GM23338 (cell line): ENCODE measurements around the gene ASAP2. TPM values are rescaled to one million over a fixed set of nuclear protein-coding genes. Genes with fewer than 3 reads are reported as not detected.
"Not testable (repeated sequence)": the region's sequence is repeated elsewhere in the genome, so short reads cannot be mapped to it uniquely, and the experiment has no call there.

Experiments
- ATAC-seq: fragments of 200-7000 bp; cut with Tn5 transposase; 3 replicates; pipeline ENCODE4 v1.9.1; 2020
- DNase-seq: peaks from one replicate; pipeline ENCODE4 v3.0.0-alpha.2; 2015; ENCODE audit warnings: low spot score
- H2AFZ ChIP-seq: fragments of 200-600 bp; sonication (generic); 2 replicates; pipeline ENCODE4 v1.8.0; 2016; ENCODE audit warnings: antibody characterized with exemption, mild to moderate bottlenecking, moderate library complexity
- H3F3A ChIP-seq: fragments of 200-600 bp; sonication (generic); replicated peaks from 2 replicates; pipeline ENCODE4 v1.8.0; 2017; ENCODE audit warnings: antibody characterized with exemption, mixed run types, low read depth
- H3K27ac ChIP-seq: fragments of 200-600 bp; sonication (generic); 2 replicates; pipeline ENCODE4 v1.6.1; 2016; ENCODE audit warnings: low read depth
- H3K27me3 ChIP-seq: fragments of 200-600 bp; sonication (generic); 2 replicates; pipeline ENCODE4 v1.8.0; 2016; ENCODE audit warnings: mild to moderate bottlenecking, mixed run types, moderate library complexity; ENCODE audit not compliant: insufficient read depth
- H3K36me3 ChIP-seq: fragments of 200-600 bp; sonication (generic); 2 replicates; pipeline ENCODE4 v1.8.0; 2016; ENCODE audit warnings: mild to moderate bottlenecking; ENCODE audit not compliant: insufficient read depth
- H3K4me1 ChIP-seq: fragments of 200-600 bp; sonication (generic); 2 replicates; pipeline ENCODE4 v1.8.0; 2016; ENCODE audit warnings: mild to moderate bottlenecking, moderate library complexity; ENCODE audit not compliant: insufficient read depth
- H3K4me2 ChIP-seq: fragments of 200-600 bp; sonication (generic); 2 replicates; pipeline ENCODE4 v1.7.1; 2017; ENCODE audit warnings: mixed run types
- H3K4me3 ChIP-seq: fragments of 200-600 bp; sonication (generic); 2 replicates; pipeline ENCODE4 v1.6.1; 2016; ENCODE audit warnings: mixed run types
- H3K79me2 ChIP-seq: fragments of 200-600 bp; sonication (generic); replicated peaks from 2 replicates; pipeline ENCODE4 v1.8.0; 2017; ENCODE audit warnings: mild to moderate bottlenecking; ENCODE audit not compliant: insufficient read depth
- H3K9me2 ChIP-seq: fragments of 200-600 bp; sonication (generic); 2 replicates; pipeline ENCODE4 v1.8.0; 2017; ENCODE audit not compliant: insufficient read depth
- H4K20me1 ChIP-seq: fragments of 200-600 bp; sonication (generic); replicated peaks from 2 replicates; pipeline ENCODE4 v1.8.0; 2017; ENCODE audit warnings: mild to moderate bottlenecking; ENCODE audit not compliant: insufficient read depth
- H3K27ac Mint-ChIP-seq: 2 replicates; pipeline ENCODE4 v1.8.0; 2020; ENCODE audit warnings: inconsistent platforms, mild to moderate bottlenecking, moderate library complexity, mixed read lengths
- H3K27me3 Mint-ChIP-seq: 3 replicates; pipeline ENCODE4 v1.8.0; 2022; ENCODE audit warnings: low read depth, mild to moderate bottlenecking, moderate library complexity, mixed read lengths, inconsistent platforms; ENCODE audit not compliant: insufficient read depth, poor library complexity
- H3K36me3 Mint-ChIP-seq: 3 replicates; pipeline ENCODE4 v1.8.0; 2021; ENCODE audit warnings: low read depth, mild to moderate bottlenecking, inconsistent platforms, moderate library complexity, mixed read lengths
- H3K4me1 Mint-ChIP-seq: 3 replicates; pipeline ENCODE4 v1.8.0; 2020; ENCODE audit warnings: mild to moderate bottlenecking, inconsistent platforms, mixed read lengths
- H3K4me3 Mint-ChIP-seq: 3 replicates; pipeline ENCODE4 v1.8.0; 2021; ENCODE audit warnings: moderate library complexity, mild to moderate bottlenecking, inconsistent platforms, mixed read lengths
- H3K9me3 Mint-ChIP-seq: 3 replicates; pipeline ENCODE4 v1.8.0; 2020; ENCODE audit warnings: moderate library complexity, mild to moderate bottlenecking, inconsistent platforms, mixed read lengths
- EZH2 ChIP-seq: fragments of 200-600 bp; sonication (generic); IDR thresholded peaks from one replicate; pipeline ENCODE4 v1.8.0; 2017; ENCODE audit warnings: antibody characterized with exemption, mild to moderate bottlenecking, low read depth; ENCODE audit not compliant: unreplicated experiment
- JUNB ChIP-seq: IDR thresholded peaks from one replicate; pipeline ENCODE4 v1.6.1; 2016; ENCODE audit warnings: antibody characterized with exemption; ENCODE audit not compliant: unreplicated experiment
- POLR2AphosphoS5 ChIP-seq: IDR thresholded peaks from 2 replicates; pipeline ENCODE4 v1.6.1; 2016; ENCODE audit warnings: antibody characterized with exemption, low read depth
- STAT1 ChIP-seq: IDR thresholded peaks from one replicate; pipeline ENCODE4 v1.6.1; 2016; ENCODE audit warnings: antibody characterized with exemption; ENCODE audit not compliant: unreplicated experiment
- ZNF114 ChIP-seq: fragments of 250-450 bp; sonication (Bioruptor Pico); IDR thresholded peaks from 2 replicates; pipeline ENCODE4 v1.5.0; 2020; ENCODE audit warnings: mild to moderate bottlenecking, moderate library complexity
- ZNF331 ChIP-seq: fragments of 250-450 bp; sonication (Bioruptor Pico); IDR thresholded peaks from 2 replicates; pipeline ENCODE4 v1.5.0; 2020; ENCODE audit warnings: low read depth, mild to moderate bottlenecking, moderate library complexity
- polyA plus RNA-seq: library from polyadenylated mRNA; unstranded; fragments of >200 nt; fragmentation: Nextera tagmentation; extraction: Ambion mirVana; gene quantifications from 2 replicates; pipeline ENCODE4 v1.2.1, GENCODE V29; 2016
- total RNA-seq: library from RNA; depleted of rRNA; stranded (reverse); fragments of >200 nt; shearing (Covaris generic); gene quantifications from 2 replicates; pipeline ENCODE4 v1.2.3, GENCODE V29; 2014
- TF ChIP-seq, protein P1 (sequence below): fragments of 250-450 bp; sonication (Bioruptor Pico); IDR thresholded peaks from 2 replicates; pipeline ENCODE4 v1.5.0; 2020; ENCODE audit warnings: mild to moderate bottlenecking, moderate library complexity
- TF ChIP-seq, protein P2 (sequence below): IDR thresholded peaks from 2 replicates; pipeline ENCODE4 v1.6.1; 2016; ENCODE audit warnings: antibody characterized with exemption

ASAP2 gene
- total and polyA plus RNA-seq, 2 experiments from 2014 or later = 2.6 to 15.6 TPM

DNA sequence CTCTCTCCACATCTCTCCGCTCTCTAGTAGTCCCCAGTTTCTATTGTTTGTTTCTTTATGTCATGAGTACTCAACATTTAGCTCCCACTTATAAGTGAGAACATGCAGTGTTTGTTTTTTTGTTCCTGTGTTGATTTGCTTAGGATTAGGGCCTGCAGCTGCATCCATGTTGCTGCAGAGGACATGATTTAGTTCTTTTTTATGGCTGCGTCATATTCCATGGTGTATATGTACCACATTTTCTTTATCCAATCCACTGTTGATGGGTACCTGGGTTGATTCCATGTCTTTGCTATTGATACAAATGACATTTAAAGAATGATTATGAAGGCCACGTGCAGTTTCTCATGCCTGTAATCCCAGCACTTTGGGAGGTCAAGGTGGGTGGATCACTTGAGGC is 60.7 kb downstream of the ASAP2 start:
- not testable (repeated sequence) for H3K27me3 ChIP-seq, H4K20me1 ChIP-seq, H3K27me3 Mint-ChIP-seq, H3K9me2 ChIP-seq, H3K4me3 Mint-ChIP-seq, H3F3A ChIP-seq, ATAC-seq, H3K36me3 ChIP-seq, H2AFZ ChIP-seq, H3K27ac Mint-ChIP-seq, H3K4me1 ChIP-seq, H3K27ac ChIP-seq, DNase-seq, H3K4me2 ChIP-seq, H3K4me3 ChIP-seq, H3K36me3 Mint-ChIP-seq, H3K9me3 Mint-ChIP-seq
- peaks cover 35% of the 10 kb centered on the region for H3K4me1 Mint-ChIP-seq
- peaks cover 61% of the 10 kb centered on the region for H3K79me2 ChIP-seq

DNA sequence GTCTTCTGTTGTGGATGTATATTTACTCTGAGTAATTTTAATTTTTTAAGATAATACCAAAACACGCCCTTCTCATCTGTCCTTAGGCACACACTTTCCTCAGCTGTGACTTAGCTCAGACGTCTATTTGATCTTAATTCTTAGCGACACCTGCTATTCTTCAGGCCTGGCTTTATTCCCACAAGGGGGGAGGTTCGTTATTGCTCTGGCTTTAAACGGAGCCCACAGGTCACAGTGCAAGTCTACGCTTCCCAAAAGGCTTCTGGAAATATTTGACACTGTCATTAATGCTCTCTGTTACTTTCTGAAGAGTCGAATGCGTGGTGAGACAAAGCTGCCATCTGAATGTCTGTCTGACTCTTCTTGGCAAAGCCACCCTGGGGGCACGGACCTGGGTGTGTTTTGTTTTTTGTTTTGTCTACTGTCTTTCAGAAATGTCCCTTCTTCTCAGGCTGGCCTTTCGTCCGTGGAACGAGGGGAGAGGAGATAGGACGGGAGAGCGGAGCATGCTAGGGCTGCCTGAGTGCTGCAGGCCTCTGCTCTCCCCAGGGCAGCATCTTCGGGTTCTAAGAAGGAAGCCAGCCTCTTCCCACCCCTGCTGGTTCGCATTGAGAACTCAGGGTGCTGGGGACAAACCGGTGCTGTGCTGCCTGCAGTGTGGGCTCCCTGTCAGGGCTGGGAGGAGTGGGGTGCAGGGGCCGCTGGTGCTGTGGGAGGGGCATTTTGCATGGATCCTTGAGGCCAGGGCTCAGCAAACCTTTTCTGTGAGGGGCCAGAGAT is 61.9 kb downstream of the ASAP2 start:
- TF ChIP-seq, protein P1, sequence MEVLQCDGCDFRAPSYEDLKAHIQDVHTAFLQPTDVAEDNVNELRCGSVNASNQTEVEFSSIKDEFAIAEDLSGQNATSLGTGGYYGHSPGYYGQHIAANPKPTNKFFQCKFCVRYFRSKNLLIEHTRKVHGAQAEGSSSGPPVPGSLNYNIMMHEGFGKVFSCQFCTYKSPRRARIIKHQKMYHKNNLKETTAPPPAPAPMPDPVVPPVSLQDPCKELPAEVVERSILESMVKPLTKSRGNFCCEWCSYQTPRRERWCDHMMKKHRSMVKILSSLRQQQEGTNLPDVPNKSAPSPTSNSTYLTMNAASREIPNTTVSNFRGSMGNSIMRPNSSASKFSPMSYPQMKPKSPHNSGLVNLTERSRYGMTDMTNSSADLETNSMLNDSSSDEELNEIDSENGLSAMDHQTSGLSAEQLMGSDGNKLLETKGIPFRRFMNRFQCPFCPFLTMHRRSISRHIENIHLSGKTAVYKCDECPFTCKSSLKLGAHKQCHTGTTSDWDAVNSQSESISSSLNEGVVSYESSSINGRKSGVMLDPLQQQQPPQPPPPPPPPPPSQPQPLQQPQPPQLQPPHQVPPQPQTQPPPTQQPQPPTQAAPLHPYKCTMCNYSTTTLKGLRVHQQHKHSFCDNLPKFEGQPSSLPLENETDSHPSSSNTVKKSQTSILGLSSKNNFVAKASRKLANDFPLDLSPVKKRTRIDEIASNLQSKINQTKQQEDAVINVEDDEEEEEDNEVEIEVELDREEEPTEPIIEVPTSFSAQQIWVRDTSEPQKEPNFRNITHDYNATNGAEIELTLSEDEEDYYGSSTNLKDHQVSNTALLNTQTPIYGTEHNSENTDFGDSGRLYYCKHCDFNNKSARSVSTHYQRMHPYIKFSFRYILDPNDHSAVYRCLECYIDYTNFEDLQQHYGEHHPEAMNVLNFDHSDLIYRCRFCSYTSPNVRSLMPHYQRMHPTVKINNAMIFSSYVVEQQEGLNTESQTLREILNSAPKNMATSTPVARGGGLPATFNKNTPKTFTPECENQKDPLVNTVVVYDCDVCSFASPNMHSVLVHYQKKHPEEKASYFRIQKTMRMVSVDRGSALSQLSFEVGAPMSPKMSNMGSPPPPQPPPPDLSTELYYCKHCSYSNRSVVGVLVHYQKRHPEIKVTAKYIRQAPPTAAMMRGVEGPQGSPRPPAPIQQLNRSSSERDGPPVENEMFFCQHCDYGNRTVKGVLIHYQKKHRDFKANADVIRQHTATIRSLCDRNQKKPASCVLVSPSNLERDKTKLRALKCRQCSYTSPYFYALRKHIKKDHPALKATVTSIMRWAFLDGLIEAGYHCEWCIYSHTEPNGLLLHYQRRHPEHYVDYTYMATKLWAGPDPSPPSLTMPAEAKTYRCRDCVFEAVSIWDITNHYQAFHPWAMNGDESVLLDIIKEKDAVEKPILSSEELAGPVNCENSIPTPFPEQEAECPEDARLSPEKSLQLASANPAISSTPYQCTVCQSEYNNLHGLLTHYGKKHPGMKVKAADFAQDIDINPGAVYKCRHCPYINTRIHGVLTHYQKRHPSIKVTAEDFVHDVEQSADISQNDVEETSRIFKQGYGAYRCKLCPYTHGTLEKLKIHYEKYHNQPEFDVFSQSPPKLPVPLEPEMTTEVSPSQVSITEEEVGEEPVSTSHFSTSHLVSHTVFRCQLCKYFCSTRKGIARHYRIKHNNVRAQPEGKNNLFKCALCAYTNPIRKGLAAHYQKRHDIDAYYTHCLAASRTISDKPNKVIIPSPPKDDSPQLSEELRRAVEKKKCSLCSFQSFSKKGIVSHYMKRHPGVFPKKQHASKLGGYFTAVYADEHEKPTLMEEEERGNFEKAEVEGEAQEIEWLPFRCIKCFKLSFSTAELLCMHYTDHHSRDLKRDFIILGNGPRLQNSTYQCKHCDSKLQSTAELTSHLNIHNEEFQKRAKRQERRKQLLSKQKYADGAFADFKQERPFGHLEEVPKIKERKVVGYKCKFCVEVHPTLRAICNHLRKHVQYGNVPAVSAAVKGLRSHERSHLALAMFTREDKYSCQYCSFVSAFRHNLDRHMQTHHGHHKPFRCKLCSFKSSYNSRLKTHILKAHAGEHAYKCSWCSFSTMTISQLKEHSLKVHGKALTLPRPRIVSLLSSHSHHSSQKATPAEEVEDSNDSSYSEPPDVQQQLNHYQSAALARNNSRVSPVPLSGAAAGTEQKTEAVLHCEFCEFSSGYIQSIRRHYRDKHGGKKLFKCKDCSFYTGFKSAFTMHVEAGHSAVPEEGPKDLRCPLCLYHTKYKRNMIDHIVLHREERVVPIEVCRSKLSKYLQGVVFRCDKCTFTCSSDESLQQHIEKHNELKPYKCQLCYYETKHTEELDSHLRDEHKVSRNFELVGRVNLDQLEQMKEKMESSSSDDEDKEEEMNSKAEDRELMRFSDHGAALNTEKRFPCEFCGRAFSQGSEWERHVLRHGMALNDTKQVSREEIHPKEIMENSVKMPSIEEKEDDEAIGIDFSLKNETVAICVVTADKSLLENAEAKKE (CRISPR knock-in tag) = no peak
- TF ChIP-seq ZNF114 (no peak), EZH2 (no peak), ZNF331 (CRISPR knock-in tag) (no peak), JUNB (no peak), POLR2AphosphoS5 (no peak), STAT1 (no peak)
- TF ChIP-seq, protein P2, sequence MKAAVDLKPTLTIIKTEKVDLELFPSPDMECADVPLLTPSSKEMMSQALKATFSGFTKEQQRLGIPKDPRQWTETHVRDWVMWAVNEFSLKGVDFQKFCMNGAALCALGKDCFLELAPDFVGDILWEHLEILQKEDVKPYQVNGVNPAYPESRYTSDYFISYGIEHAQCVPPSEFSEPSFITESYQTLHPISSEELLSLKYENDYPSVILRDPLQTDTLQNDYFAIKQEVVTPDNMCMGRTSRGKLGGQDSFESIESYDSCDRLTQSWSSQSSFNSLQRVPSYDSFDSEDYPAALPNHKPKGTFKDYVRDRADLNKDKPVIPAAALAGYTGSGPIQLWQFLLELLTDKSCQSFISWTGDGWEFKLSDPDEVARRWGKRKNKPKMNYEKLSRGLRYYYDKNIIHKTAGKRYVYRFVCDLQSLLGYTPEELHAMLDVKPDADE = no peak
- ATAC-seq (peak; percentile 82), DNase-seq (no peak)
- peaks cover 69% of the 10 kb centered on the region for H3K79me2 ChIP-seq
- no peaks in the 10 kb centered on the region for H3K27me3 ChIP-seq
- H3K9me2 ChIP-seq = no peaks in the 10 kb centered on the region
- no peak overlapping the region for H3K4me2 ChIP-seq
- Mint-ChIP-seq H3K4me1 (peaks cover 30% of the 10 kb centered on the region), H3K4me3 (no peak overlapping the region), H3K9me3 (no peaks in the 10 kb centered on the region), H3K36me3 (peaks cover 3% of the 10 kb centered on the region; the same call in 2 of the 3 replicates), H3K27me3 (peaks cover 9% of the 10 kb centered on the region), H3K27ac (no peak overlapping the region)
- no peak overlapping the region for H2AFZ ChIP-seq
- H3K27ac ChIP-seq = no peak overlapping the region
- H4K20me1 ChIP-seq = peaks cover 6% of the 10 kb centered on the region
- H3K4me3 ChIP-seq = no peak overlapping the region
- 0 out of 2 replicates have a peak, but pooled peaks cover 3% of the 10 kb centered on the region for H3K4me1 ChIP-seq
- no peaks in the 10 kb centered on the region for H3K36me3 ChIP-seq
- H3F3A ChIP-seq = no peaks in the 10 kb centered on the region
